GM21367 (cell line): Measurements from ENCODE around the gene SAMD5.

Experiments
- ATAC-seq: cut with Tn5 transposase; IDR thresholded peaks from one replicate; pipeline ENCODE4 v1.9.1; 2021; ENCODE audit not compliant: unreplicated experiment

The SAMD5 gene

GRCh38 chr6:147617366-147617765, 108.9 kb downstream of the SAMD5 start:
- no peak for ATAC-seq

GRCh38 chr6:147618457-147618856, 110.0 kb downstream of the SAMD5 start:
- no peak for ATAC-seq

- no peak for ATAC-seq
Measured at GRCh38 chr6:147618927-147619326, 110.4 kb downstream of the SAMD5 start.
